Breast epithelium (tissue), 3 donors: ENCODE results near the gene GTF2E1.

Experiments used
- CTCF ChIP-seq, 3 donors: fragments of 450-650 bp; IDR thresholded peaks; one replicate each; pipeline ENCODE4 v1.5.1; 2016 to 2017; ENCODE audit warnings: antibody characterized with exemption in 3 of 3, mild to moderate bottlenecking in 3 of 3, moderate library complexity in 3 of 3
- POLR2A ChIP-seq: fragments of 450-650 bp; IDR thresholded peaks from one replicate; pipeline ENCODE4 v1.6.1; 2016; ENCODE audit warnings: antibody characterized with exemption, mild to moderate bottlenecking, moderate library complexity
- POLR2AphosphoS5 ChIP-seq, 3 donors: sonication (generic); formaldehyde crosslinking; IDR thresholded peaks; one replicate each; pipeline ENCODE4 v1.6.1; 2017; ENCODE audit warnings: antibody characterized with exemption in 3 of 3

GRCh38 chr3:120756061-120756460, 13.5 kb downstream of the GTF2E1 start:
- TF ChIP-seq CTCF (IDR thresholded peaks at IDR 0.05) (no peak), POLR2A (no peak), POLR2AphosphoS5 (IDR thresholded peaks at IDR 0.05) (no peak)
